ENCODE results near the gene MRGPRE.

The MRGPRE gene

DNA sequence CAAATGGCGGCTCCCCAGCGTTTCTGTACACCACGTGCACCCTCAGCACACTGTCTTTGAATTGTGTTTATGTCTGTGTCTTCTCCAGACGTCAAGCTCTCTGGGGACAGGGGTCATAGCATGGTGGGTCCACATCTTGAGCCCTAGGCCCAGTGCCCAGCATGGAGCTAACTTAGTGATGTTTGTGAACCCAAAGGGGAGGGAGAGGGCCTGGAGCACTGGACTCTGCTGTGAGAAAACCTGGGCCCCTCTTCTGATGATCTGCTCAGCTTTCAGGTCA, 17.9 kb downstream of the MRGPRE start:
- Mint-ChIP-seq H3K36me3 (ENCODE audit: insufficient read depth) (peaks cover 10% of the 10 kb centered on the region), H3K4me1 (ENCODE audit: low read depth in 2 of 2) (peaks cover 8% of the 10 kb centered on the region in 2 donors), H3K9me3 (peaks cover 0 to 3% of the 10 kb centered on the region in 2 donors), H3K4me3 (no peak overlapping the region), H3K27me3 (peaks cover 26 to 51% of the 10 kb centered on the region in 2 donors), H3K27ac (peak overlapping the region in 1 of 2 donors; percentile 24)
- DNase-seq: no peak
- no peak for ATAC-seq (replicated peaks)

DNA sequence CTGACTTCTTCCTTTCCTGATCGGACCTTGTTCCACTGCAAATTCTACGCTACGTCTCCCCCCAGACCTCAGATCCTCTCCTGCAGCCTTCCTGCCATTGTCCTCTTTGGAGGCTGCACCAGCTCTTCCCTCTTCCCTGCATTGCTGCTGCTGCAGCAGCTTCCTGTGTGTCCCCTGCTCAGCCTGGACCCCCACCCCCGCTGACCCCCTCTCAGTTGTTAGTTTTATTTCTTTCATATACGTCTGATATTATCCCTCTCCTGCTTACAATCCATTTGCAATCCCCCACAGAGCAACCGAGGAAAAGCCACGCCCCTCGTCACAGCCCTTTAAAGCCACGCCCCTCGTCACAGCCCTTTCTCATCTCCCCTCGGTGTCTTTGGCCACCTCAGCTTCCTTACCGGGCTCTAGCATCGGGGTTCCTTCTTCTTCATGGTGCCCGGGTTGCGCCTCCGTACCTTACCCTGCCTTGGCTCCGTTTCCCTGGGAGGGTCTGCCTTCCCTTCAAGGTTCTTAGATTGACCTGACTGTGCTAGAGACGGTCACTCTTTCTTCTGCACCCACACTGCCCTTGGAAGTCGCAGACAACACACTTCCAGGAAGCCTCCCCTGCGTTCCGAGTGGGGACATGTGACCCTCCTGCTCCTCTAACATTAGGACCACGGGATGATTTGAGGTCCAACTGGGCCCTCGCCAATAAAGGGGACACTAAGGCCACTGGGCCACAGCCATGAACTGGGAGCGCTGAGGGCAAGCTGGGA, 18.4 kb downstream of the MRGPRE start:
- ATAC-seq (replicated peaks): no peak
- Mint-ChIP-seq H3K9me3 (peaks cover 0 to 3% of the 10 kb centered on the region in 2 donors), H3K4me1 (ENCODE audit: low read depth in 2 of 2) (peaks cover 8% of the 10 kb centered on the region in 2 donors), H3K27ac (peak overlapping the region in 1 of 2 donors; percentile 24), H3K27me3 (peaks cover 26 to 51% of the 10 kb centered on the region in 2 donors), H3K4me3 (no peak overlapping the region), H3K36me3 (ENCODE audit: insufficient read depth) (peaks cover 10% of the 10 kb centered on the region)
- DNase-seq: no peak

DNA sequence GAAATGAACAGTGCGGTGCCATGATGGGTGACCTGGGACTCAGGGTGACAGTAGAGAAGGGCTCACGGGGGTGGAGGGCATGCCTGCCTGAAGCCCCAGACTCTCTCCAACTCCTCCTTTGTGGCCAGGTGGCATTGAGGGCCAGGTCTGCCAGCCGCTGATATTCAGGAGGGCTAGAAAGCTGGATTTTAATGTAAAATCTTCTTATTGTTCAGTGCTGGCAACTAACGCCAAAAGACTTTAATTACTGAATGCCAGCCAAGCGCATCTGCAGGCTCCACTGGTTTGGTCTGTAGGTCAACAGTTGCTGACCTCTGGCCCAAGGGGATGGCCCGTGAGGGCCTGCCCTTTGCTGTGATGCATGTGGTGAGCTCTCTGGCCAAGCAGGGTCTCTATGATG, 23.9 kb downstream of the MRGPRE start:
- H3K36me3 Mint-ChIP-seq (ENCODE audit: insufficient read depth): peaks cover 3% of the 10 kb centered on the region
- H3K9me3 Mint-ChIP-seq: peaks cover 0 to 3% of the 10 kb centered on the region in 2 donors
- no peak for DNase-seq
- no peak overlapping the region for H3K27ac Mint-ChIP-seq
- peaks cover 7 to 8% of the 10 kb centered on the region in 2 donors for H3K4me1 Mint-ChIP-seq (ENCODE audit: low read depth in 2 of 2)
- H3K27me3 Mint-ChIP-seq: peaks cover under 1 to 11% of the 10 kb centered on the region in 2 donors
- H3K4me3 Mint-ChIP-seq: no peak overlapping the region
- ATAC-seq (replicated peaks): no peak

DNA sequence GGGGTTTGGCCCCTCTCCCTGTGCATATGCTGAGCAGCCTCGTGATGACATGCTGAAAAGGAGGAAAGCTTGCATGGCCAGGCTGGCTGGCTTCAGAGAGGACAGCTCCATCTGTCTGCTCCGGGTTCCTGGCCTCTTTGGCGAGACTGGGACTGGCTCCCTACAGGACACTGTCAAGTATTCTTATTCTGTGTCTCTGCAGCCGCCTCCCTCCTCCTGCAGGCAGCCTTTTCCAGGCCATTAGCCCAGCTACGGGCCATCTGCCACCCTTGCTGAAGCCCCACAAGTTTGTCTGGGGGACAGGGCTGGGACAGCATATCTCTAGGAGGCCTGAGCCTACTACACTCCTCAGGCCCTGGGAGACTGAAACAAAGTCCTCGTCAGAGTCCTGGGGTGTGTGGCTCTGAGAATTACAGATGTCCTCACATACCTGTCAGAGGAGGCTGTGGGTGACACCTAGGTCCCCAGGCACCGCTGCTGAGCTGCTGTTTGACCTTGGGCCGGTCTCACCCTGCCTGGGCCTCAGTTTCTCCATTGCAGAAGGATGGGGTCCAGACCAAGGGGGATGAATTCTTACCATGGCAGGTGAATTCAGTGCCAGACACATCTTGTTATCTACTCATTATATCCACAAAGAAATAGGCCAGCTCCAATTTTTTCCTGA, 24.6 kb downstream of the MRGPRE start:
- no peak overlapping the region for H3K27ac Mint-ChIP-seq
- DNase-seq: no peak

DNA sequence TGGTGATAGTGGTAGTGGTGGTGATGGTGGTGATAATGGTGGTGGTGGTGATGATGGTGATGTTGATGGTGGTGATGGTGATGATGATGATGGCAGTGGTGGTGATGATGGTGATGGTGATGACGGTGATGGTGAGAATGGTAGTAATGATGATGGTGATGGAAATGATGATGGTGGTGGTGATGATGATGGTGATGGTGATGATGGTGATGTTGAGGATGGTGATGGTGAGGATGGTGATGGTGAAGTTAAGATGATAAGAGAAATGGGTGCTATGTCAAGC, 25.4 kb downstream of the MRGPRE start:
- H3K4me3 Mint-ChIP-seq: no peak overlapping the region
- no peak for DNase-seq
- H3K27ac Mint-ChIP-seq: no peak overlapping the region
- H3K9me3 Mint-ChIP-seq: peaks cover 0 to 3% of the 10 kb centered on the region in 2 donors
- peaks cover 3% of the 10 kb centered on the region for H3K36me3 Mint-ChIP-seq (ENCODE audit: insufficient read depth)
- H3K27me3 Mint-ChIP-seq: peaks cover 2 to 14% of the 10 kb centered on the region in 2 donors
- peaks cover 9 to 12% of the 10 kb centered on the region in 2 donors for H3K4me1 Mint-ChIP-seq (ENCODE audit: low read depth in 2 of 2)
- no peak for ATAC-seq (replicated peaks)

More for the DNA sequence above, 24.6 kb downstream of the MRGPRE start:
- peaks cover 0 to 3% of the 10 kb centered on the region in 2 donors for H3K9me3 Mint-ChIP-seq
- H3K27me3 Mint-ChIP-seq: peaks cover 0 to 11% of the 10 kb centered on the region in 2 donors
- peaks cover 3% of the 10 kb centered on the region for H3K36me3 Mint-ChIP-seq (ENCODE audit: insufficient read depth)
- ATAC-seq (replicated peaks): no peak
- H3K4me1 Mint-ChIP-seq (ENCODE audit: low read depth in 2 of 2): peaks cover 7 to 9% of the 10 kb centered on the region in 2 donors
- no peak overlapping the region for H3K4me3 Mint-ChIP-seq

DNA sequence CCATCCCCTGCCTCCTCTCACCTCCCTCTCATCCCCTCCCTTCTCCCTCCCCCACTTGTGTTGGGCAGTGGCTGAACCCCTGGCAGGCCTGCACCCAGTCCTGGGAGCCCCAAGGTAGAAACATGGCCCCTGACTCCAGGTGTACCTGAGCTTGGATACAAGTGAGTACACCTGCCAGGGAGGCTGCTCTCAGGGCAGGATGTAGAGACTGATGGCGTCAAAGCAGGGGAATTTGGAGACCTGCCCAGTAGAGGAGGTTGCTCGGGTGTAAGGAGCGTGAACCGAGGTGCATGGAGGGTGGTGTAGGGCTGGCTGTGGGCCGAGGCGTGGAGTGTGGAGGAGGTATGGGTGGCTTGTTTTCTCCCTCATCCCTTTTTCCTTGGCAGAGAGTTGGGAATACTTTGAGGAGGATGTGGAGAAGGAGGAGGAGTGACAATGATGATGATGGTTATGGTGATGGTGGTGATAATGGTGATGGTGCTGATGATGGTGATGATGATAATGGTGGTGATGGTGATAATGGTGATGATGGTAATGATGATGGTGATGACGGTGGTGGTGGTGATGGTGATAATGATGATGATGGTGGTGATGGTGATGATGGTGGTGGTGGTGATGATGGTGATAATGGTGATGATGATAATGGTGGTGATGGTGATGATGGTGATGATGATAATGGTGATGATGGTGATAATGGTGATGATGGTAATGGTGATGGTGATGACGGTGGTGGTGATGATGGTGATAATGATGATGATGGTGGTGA, 25.9 kb downstream of the MRGPRE start:
- H3K9me3 Mint-ChIP-seq: no peaks in the 10 kb centered on the region
- peaks cover 5 to 14% of the 10 kb centered on the region in 2 donors for H3K27me3 Mint-ChIP-seq
- H3K36me3 Mint-ChIP-seq (ENCODE audit: insufficient read depth): peaks cover 3% of the 10 kb centered on the region
- ATAC-seq (replicated peaks): peak; percentile 47
- H3K27ac Mint-ChIP-seq: no peak overlapping the region
- DNase-seq: no peak
- no peak overlapping the region for H3K4me3 Mint-ChIP-seq
- H3K4me1 Mint-ChIP-seq (ENCODE audit: low read depth in 2 of 2): peaks cover 9 to 12% of the 10 kb centered on the region in 2 donors

DNA sequence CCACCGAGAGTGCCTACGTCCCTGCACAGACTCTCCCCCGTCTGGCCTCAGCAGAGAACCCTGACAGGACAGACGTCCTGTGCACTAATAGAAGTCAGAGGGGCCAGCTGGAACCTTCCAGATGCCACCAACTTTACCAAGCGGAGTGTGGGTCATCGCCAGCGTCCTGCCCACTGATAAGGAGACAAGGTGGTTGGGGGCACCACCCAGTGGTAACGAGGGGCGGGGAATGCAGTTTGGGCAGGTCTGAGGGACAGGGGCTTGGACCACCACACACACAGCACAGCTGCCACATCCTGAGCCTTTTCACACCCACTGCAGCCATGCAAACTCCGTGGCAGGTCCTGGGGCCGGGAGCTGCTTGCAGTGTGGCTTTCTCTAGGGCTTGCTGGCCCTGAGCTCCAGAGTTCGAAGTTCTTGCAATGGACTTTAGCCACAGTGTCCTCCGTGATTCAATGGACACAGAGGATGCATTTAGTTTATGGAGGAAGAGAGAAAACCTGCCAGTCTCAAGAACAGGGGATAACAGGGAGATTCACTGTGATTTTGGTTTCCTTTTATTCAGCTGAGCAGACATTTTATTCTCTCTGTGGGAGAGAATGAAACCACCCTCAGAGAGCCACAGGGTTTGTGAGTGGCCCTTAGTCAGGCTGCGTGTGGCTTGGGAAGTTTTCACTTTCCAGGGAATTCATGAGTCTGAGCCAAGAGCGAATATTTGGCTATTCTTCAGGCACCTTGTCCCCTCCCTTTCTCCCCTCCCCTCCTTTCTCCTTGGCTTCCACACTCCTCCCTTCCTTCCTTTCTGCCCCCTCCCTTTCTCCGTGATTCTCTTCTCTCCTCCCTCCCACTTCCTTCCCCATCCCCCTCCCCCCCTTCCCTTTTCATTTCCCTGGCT, 26.7 kb downstream of the MRGPRE start:
- Mint-ChIP-seq H3K4me1 (ENCODE audit: low read depth in 2 of 2) (peaks cover 9 to 12% of the 10 kb centered on the region in 2 donors), H3K9me3 (no peaks in the 10 kb centered on the region), H3K36me3 (ENCODE audit: insufficient read depth) (peaks cover 3% of the 10 kb centered on the region), H3K27me3 (peaks cover 5 to 23% of the 10 kb centered on the region in 2 donors), H3K4me3 (peak overlapping the region in 1 of 2 donors; percentile 11), H3K27ac (peak overlapping the region; percentile 6 to 7)
- peak; percentile 62 for ATAC-seq (replicated peaks)
- no peak for DNase-seq

DNA sequence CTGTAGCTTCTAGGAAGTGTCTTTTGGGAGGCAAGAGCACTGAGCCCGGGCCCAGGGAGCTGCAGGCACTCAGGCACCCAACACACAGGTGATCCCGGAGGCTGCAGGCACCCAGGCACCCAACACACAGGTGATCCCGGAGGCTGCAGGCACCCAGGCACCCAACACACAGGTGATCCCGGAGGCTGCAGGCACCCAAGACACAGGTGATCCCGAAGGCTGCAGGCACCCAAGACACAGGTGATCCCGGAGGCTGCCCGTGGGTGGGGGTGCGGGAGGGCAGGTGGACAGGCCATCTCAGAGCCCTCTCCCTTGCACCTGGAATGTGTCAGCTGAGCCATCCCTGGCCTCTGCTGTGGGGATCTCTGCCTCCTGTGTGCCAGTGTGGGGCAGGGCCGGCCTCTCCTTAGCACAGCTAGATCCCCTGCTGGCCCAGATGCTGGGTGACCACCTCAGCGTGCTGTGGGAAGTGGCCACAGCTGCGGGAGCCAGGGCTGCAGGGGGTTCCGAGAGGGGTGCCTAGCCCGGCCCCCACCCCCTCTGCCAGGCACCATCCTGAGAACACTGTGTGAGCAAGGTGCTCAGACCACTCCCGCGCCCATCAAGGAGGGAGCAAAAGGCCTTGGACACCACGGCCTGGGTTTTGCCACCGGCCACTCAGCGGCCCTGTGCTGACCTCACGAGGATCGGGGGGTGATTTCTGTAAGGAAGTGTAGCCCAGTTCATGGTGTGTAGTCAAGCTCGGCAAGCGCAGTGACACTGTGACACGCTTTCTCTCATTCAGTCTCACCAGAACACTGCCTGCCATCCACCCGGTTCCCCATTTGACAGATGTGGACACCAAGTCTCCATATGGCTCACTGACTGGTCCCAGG, 27.8 kb downstream of the MRGPRE start:
- Mint-ChIP-seq H3K27ac (no peak overlapping the region), H3K4me3 (no peak overlapping the region), H3K4me1 (ENCODE audit: low read depth in 2 of 2) (peaks cover 9 to 12% of the 10 kb centered on the region in 2 donors), H3K36me3 (ENCODE audit: insufficient read depth) (no peaks in the 10 kb centered on the region), H3K27me3 (peaks cover 5 to 34% of the 10 kb centered on the region in 2 donors), H3K9me3 (no peaks in the 10 kb centered on the region)
- ATAC-seq (replicated peaks): no peak
- DNase-seq: no peak

DNA sequence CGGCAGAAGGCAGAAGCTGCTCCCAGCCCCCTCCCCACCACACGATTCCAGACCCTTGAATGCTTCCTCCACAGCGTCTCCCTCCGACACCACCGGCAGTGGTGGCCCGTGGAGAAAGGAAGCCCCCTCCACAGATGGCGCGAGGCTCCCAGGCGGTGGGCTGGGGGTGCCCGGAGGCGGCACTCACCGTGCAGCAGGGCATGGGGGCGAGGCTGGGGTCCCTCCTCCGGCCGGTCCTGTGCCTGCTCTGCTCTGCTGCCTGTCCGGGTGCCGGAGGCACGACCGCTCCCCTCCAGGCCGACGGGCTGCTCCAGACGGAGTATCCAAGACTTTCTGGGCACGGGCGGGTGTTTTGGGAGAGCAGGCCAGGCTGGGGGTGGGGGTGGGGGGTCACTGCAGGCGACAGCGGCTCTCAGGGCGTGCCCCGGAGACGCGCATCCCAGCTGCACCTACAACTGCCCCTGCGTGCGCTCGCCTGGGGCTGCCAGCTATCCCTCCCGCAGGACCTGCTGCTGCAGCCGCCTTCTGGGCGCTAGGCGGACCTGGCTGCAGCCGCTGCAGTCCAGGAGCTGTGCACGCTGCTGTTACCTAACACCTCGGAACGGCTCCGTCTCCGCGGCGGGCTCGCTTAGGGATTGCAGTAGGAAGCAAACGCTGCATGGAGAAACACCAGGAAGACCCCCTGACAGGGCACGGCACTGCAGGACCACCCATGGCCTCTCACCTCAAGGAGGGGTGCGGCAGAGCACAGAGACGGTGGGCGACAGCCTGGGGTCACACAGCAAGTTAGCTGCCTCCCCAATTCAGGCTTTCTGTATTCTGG, 28.8 kb downstream of the MRGPRE start:
- Mint-ChIP-seq H3K9me3 (no peaks in the 10 kb centered on the region), H3K27ac (no peak overlapping the region), H3K4me3 (no peak overlapping the region), H3K36me3 (ENCODE audit: insufficient read depth) (no peaks in the 10 kb centered on the region), H3K27me3 (peaks cover 5 to 40% of the 10 kb centered on the region in 2 donors), H3K4me1 (ENCODE audit: low read depth in 2 of 2) (peaks cover 9 to 12% of the 10 kb centered on the region in 2 donors)
- DNase-seq (no peak), ATAC-seq (replicated peaks) (no peak)

DNA sequence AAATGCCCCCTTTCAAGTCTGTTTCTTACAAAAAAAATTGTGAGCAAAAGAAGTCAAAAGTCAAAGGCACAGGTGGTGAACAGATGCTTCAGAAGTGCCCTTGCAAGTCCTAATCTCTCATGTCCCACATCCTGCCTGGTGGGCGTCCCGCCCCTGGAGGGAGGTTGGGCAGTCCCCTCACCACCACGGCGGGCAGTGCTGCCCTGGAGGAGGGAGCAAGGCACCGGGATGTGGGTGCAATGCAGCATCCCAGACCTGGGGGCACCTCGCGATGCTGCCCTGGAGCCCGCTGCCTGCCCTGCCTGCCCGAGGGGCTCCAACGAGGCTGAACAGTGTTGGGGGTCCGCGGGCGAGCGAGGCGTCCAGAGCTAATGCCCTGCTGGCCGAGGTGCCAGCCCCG, 29.5 kb downstream of the MRGPRE start:
- ATAC-seq (replicated peaks): peak; percentile 13

DNA sequence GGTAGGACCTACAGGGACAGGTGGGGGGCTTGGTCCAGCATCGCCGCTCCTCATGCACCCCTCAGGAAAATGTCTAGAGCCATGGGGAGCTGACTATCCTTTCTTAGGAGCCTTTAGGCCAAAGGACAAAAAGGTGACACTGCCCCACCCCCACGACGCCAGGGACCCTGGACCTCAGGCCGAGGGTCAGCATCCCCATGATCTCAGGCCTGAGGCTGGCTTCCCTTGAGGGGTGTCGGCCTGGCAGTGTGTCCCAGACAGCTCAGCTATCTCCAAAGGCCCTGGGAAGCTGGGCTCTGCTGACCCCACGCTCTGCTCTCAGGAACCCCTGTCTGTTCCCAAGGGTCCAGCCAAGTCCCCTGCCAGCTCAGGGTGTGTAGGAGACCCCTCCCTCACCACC, 29.9 kb downstream of the MRGPRE start:
- Mint-ChIP-seq H3K27ac (no peak overlapping the region), H3K9me3 (no peaks in the 10 kb centered on the region), H3K27me3 (peaks cover 5 to 51% of the 10 kb centered on the region in 2 donors), H3K4me1 (ENCODE audit: low read depth in 2 of 2) (peaks cover 9 to 12% of the 10 kb centered on the region in 2 donors), H3K36me3 (ENCODE audit: insufficient read depth) (no peaks in the 10 kb centered on the region), H3K4me3 (no peak overlapping the region)
- no peak for DNase-seq
- no peak for ATAC-seq (replicated peaks)

More for the DNA sequence above, 29.5 kb downstream of the MRGPRE start:
- peaks cover 9 to 12% of the 10 kb centered on the region in 2 donors for H3K4me1 Mint-ChIP-seq (ENCODE audit: low read depth in 2 of 2)
- H3K27ac Mint-ChIP-seq: no peak overlapping the region
- H3K4me3 Mint-ChIP-seq: no peak overlapping the region
- no peak for DNase-seq
- no peaks in the 10 kb centered on the region for H3K36me3 Mint-ChIP-seq (ENCODE audit: insufficient read depth)
- no peaks in the 10 kb centered on the region for H3K9me3 Mint-ChIP-seq
- peaks cover 5 to 47% of the 10 kb centered on the region in 2 donors for H3K27me3 Mint-ChIP-seq

Data from effector memory CD8-positive, alpha-beta T cell (primary cell).